CD14-positive monocyte (primary cell): ENCODE measurements around the gene BRIP1. TPM values are rescaled to one million over a fixed set of nuclear protein-coding genes. Genes with fewer than 3 reads are reported as not detected.

Experiments
- DNase-seq, 3 donors: peaks; one replicate each; pipeline ENCODE4 v3.0.0-alpha.2; 2011 to 2022
- H2AFZ ChIP-seq: 2 replicates; pipeline ENCODE4 v1.6.0; 2012; ENCODE audit warnings: mild to moderate bottlenecking, low read depth, low read length, inconsistent platforms; ENCODE audit not compliant: insufficient read depth, poor library complexity, severe bottlenecking
- H3K27ac ChIP-seq, 2 donors: 1 replicate in 1 of 2; 2 replicates in 1 of 2; pipeline ENCODE4 v1.5.1; 2012 to 2013; ENCODE audit warnings: low read length in 2 of 2, control low read depth in 1 of 2, inconsistent platforms in 1 of 2, low read depth in 1 of 2, mild to moderate bottlenecking in 1 of 2
- H3K27me3 ChIP-seq, 2 donors: one replicate each; pipeline versions ENCODE4 v1.6.0 to v1.6.1; 2011 to 2013; ENCODE audit warnings: low read length in 2 of 2; ENCODE audit not compliant: control insufficient read depth in 2 of 2, insufficient read depth in 2 of 2
- H3K36me3 ChIP-seq, 2 donors: replicated peaks in 1 of 2; 1 replicate in 1 of 2; 2 replicates in 1 of 2; pipeline versions ENCODE4 v1.5.1 to v1.6.1; 2012 to 2013; ENCODE audit warnings: low read length in 2 of 2, control low read depth in 1 of 2, inconsistent platforms in 1 of 2, mild to moderate bottlenecking in 1 of 2; ENCODE audit not compliant: insufficient read depth in 2 of 2, control insufficient read depth in 1 of 2
- H3K4me1 ChIP-seq, 2 donors: 1 replicate in 1 of 2; 2 replicates in 1 of 2; pipeline versions ENCODE4 v1.5.1 to v1.6.1; 2012 to 2013; ENCODE audit warnings: low read length in 2 of 2, control low read depth in 1 of 2, inconsistent platforms in 1 of 2, mild to moderate bottlenecking in 1 of 2, moderate library complexity in 1 of 2; ENCODE audit not compliant: insufficient read depth in 2 of 2, control insufficient read depth in 1 of 2
- H3K4me2 ChIP-seq: replicated peaks from 2 replicates; pipeline ENCODE3; 2012; ENCODE audit warnings: low read length, moderate library complexity, mild to moderate bottlenecking; ENCODE audit not compliant: poor library complexity, severe bottlenecking; ENCODE audit errors: extremely low read depth
- H3K4me3 ChIP-seq, 3 experiments: fragments of 200-600 bp in 1 of 3; sonication (generic) in 1 of 3; replicated peaks in 1 of 3; 1 replicate in 2 of 3; 2 replicates in 1 of 3; pipeline ENCODE4 v1.5.1; 2011 to 2013; ENCODE audit warnings: low read length in 3 of 3, mild to moderate bottlenecking in 3 of 3, control low read depth in 2 of 3, low read depth in 2 of 3, inconsistent platforms in 1 of 3, moderate library complexity in 1 of 3
- H3K79me2 ChIP-seq: 2 replicates; pipeline ENCODE4 v1.6.0; 2012; ENCODE audit warnings: mild to moderate bottlenecking, control low read depth, inconsistent platforms, low read length, moderate library complexity; ENCODE audit not compliant: insufficient read depth
- H3K9ac ChIP-seq: 2 replicates; pipeline ENCODE4 v1.6.0; 2017; ENCODE audit warnings: low read length, mild to moderate bottlenecking; ENCODE audit not compliant: insufficient read depth, poor library complexity, severe bottlenecking
- H3K9me3 ChIP-seq, 2 donors: replicated peaks in 1 of 2; 1 replicate in 1 of 2; 2 replicates in 1 of 2; pipeline versions ENCODE4 v1.5.1 to v1.6.1; 2012 to 2013; ENCODE audit warnings: low read length in 2 of 2, control low read depth in 1 of 2; ENCODE audit not compliant: control insufficient read depth in 1 of 2, insufficient read depth in 1 of 2
- H4K20me1 ChIP-seq: 2 replicates; pipeline ENCODE4 v1.6.0; 2012; ENCODE audit warnings: mild to moderate bottlenecking, low read length, control low read depth, moderate library complexity; ENCODE audit not compliant: insufficient read depth
- H3K27ac Mint-ChIP-seq, 7 donors: one replicate each; pipeline ENCODE4 v1.8.0; 2020; ENCODE audit warnings: mild to moderate bottlenecking in 7 of 7, mixed read lengths in 7 of 7, moderate library complexity in 6 of 7, inconsistent platforms in 2 of 7
- H3K27me3 Mint-ChIP-seq, 3 donors: one replicate each; pipeline ENCODE4 v1.8.0; 2021 to 2022; ENCODE audit warnings: low read depth in 3 of 3, mild to moderate bottlenecking in 3 of 3, mixed read lengths in 3 of 3, moderate library complexity in 3 of 3, inconsistent platforms in 1 of 3
- H3K36me3 Mint-ChIP-seq, 2 donors: one replicate each; pipeline ENCODE4 v1.8.0; 2020; ENCODE audit warnings: mixed read lengths in 2 of 2, inconsistent platforms in 1 of 2, mild to moderate bottlenecking in 1 of 2
- H3K4me1 Mint-ChIP-seq: one replicate; pipeline ENCODE4 v1.8.0; 2020; ENCODE audit warnings: mild to moderate bottlenecking, mixed read lengths
- H3K4me3 Mint-ChIP-seq, 2 donors: one replicate each; pipeline ENCODE4 v1.8.0; 2020; ENCODE audit warnings: mild to moderate bottlenecking in 2 of 2, mixed read lengths in 2 of 2, moderate library complexity in 1 of 2
- H3K9me3 Mint-ChIP-seq, 7 donors: one replicate each; pipeline ENCODE4 v1.8.0; 2020 to 2022; ENCODE audit warnings: mixed read lengths in 7 of 7, mild to moderate bottlenecking in 6 of 7, moderate library complexity in 6 of 7, inconsistent platforms in 2 of 7
- WGBS: methylation state at CpG from one replicate; pipeline ENCODE4 v1.1.5; 2013; ENCODE audit warnings: missing lambda C conversion rate; ENCODE audit not compliant: insufficient coverage; 5-methylcytosine and 5-hydroxymethylcytosine counted together
- intact Hi-C, 2 donors: fragments of 100-400 bp; cut with micrococcal nuclease; formaldehyde crosslinking; loops; one replicate each; pipeline versions ENCODE4 v1.15.0 to v1.15.1; 2023
- polyA plus RNA-seq, 3 donors: library from polyadenylated mRNA; depleted of rRNA in 1 of 3; unstranded in 2 of 3; stranded (reverse) in 1 of 3; fragments of 300-500 nt in 2 of 3; fragments of >200 nt in 1 of 3; fragmentation: Illumina TruSeq in 2 of 3; gene quantifications; 1 replicate in 2 of 3; 2 replicates in 1 of 3; pipeline ENCODE4 v1.2.3, GENCODE V29; 2012 to 2021
- TF ChIP-seq, protein P1 (sequence below): fragments of 200-600 bp; IDR thresholded peaks from one replicate; pipeline ENCODE4 v1.8.0; 2022; ENCODE audit warnings: antibody characterized with exemption, mild to moderate bottlenecking

Gene BRIP1
- polyA plus RNA-seq, 3 donors, result 0.11 to 0.12 TPM; not detected in 1

DNA sequence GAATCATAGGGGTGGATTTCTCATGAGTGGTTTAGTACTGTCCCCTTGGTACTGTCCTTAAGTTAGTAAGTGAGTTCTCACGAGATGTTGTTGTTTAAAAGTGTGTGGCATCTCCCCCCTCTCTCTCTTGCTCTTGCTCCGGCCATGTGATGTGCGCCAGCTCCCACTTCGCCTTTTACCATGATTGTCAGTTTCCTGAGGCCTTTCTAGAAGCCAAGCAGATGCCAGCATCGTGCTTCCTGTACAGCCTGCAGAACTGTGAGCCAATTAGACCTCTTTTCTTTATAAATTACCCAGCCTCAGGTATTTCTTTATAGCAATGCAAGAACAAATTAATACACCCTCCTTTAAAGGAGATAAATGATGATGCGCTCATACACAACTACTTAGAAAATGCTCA lies 222.2 kb downstream of the BRIP1 start:
- no peak overlapping the region for H3K4me3 Mint-ChIP-seq
- H3K27me3 Mint-ChIP-seq, result peaks cover 0 to 9% (median 5%) of the 10 kb centered on the region in 3 donors
- H3K36me3 Mint-ChIP-seq, result no peaks in the 10 kb centered on the region
- H3K4me1 Mint-ChIP-seq, result no peaks in the 10 kb centered on the region
- no peak overlapping the region for H3K4me2 ChIP-seq
- no peaks in the 10 kb centered on the region for H3K4me1 ChIP-seq
- no peak overlapping the region for H3K27ac Mint-ChIP-seq
- no peak overlapping the region for H3K4me3 ChIP-seq
- no peak overlapping the region for H3K9ac ChIP-seq
- H2AFZ ChIP-seq, result no peak overlapping the region
- no peak for DNase-seq
- H3K36me3 ChIP-seq, result no peaks in the 10 kb centered on the region
- WGBS, result 83% methylated on average over 3 of the region's 6 CpGs
- no peaks in the 10 kb centered on the region for H3K27me3 ChIP-seq
- intact Hi-C loops, result no loop called here
- H3K79me2 ChIP-seq, result no peaks in the 10 kb centered on the region
- no peaks in the 10 kb centered on the region for H3K9me3 ChIP-seq
- no peaks in the 10 kb centered on the region for H3K9me3 Mint-ChIP-seq
- TF ChIP-seq, protein P1, sequence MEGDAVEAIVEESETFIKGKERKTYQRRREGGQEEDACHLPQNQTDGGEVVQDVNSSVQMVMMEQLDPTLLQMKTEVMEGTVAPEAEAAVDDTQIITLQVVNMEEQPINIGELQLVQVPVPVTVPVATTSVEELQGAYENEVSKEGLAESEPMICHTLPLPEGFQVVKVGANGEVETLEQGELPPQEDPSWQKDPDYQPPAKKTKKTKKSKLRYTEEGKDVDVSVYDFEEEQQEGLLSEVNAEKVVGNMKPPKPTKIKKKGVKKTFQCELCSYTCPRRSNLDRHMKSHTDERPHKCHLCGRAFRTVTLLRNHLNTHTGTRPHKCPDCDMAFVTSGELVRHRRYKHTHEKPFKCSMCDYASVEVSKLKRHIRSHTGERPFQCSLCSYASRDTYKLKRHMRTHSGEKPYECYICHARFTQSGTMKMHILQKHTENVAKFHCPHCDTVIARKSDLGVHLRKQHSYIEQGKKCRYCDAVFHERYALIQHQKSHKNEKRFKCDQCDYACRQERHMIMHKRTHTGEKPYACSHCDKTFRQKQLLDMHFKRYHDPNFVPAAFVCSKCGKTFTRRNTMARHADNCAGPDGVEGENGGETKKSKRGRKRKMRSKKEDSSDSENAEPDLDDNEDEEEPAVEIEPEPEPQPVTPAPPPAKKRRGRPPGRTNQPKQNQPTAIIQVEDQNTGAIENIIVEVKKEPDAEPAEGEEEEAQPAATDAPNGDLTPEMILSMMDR, result no peak
- no peaks in the 10 kb centered on the region for H4K20me1 ChIP-seq
- H3K27ac ChIP-seq, result no peak overlapping the region

DNA sequence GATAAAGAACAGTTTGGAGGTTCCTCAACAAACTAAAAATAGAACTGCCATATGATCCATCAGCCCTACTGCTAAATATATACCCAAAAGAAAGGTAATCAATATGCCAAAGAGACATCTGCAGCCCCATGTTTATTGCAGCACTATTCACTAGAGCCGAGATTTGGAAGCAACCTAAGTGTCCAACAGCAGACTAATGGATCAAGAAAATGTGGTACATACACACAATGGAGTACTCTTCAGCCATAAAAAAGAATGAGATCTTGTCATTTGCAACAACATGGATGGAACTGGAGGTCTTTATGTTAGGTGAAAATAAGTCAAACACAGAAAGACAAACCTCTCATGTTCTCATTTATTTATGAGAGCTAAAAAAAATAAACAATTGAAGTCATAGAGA lies 223.5 kb downstream of the BRIP1 start:
- Mint-ChIP-seq H3K9me3 (peaks cover 0 to 4% (median 3%) of the 10 kb centered on the region in 7 donors), H3K27ac (no peak overlapping the region), H3K36me3 (no peaks in the 10 kb centered on the region), H3K4me1 (no peaks in the 10 kb centered on the region), H3K27me3 (peaks cover 0 to 6% (median 2%) of the 10 kb centered on the region in 3 donors), H3K4me3 (no peak overlapping the region)
- Histone ChIP-seq H3K4me3 (no peak overlapping the region), H3K36me3 (no peaks in the 10 kb centered on the region), H3K4me1 (no peaks in the 10 kb centered on the region), H3K79me2 (no peaks in the 10 kb centered on the region), H3K27ac (no peak overlapping the region), H3K4me2 (no peak overlapping the region), H2AFZ (no peak overlapping the region), H3K9ac (no peak overlapping the region), H3K27me3 (no peaks in the 10 kb centered on the region), H3K9me3 (no peaks in the 10 kb centered on the region), H4K20me1 (no peaks in the 10 kb centered on the region)
- no peak for DNase-seq
- 100% methylated on average over 1 of the region's 1 CpG for WGBS
- intact Hi-C loops, result loop anchor here (5.0 kb wide), 1 partner anchor 197 kb away; no protein-coding TSS in a partner anchor
- TF ChIP-seq, protein P1, result no peak
